ENCODE data around the gene SRSF2.

DNA sequence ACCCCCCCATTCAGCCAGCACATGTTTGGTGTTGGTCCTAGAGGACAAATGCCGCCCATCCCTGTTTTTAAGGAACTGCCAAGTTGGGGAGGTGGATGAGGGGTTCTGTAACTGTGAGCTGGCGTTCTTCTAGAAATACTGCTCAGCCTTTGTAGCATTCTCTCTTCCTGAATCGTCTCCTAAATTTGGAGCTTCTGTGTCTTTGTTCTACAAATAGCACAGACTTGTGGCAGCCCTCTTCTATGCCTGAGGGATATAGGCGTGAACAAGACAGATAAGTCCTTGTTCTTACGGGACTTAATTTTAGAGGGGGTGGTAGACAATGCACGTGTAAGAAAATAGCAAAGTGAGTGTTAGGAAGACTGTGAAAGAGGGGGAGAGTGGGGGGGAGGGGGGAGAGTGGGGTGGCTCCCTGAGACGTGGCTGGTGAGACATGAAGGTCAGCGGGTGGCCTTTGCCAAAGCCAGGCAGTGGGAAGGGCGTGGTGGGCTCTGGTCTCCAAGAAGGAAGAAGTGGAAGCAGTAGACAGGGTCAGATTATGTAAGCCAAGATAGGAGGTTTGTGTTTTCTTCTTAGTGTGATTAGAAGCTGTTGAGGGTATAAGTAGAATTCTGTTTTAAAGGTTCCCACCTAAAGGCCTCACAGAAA lies 10.7 kb upstream of the SRSF2 start:
- TF ChIP-seq, protein P1, sequence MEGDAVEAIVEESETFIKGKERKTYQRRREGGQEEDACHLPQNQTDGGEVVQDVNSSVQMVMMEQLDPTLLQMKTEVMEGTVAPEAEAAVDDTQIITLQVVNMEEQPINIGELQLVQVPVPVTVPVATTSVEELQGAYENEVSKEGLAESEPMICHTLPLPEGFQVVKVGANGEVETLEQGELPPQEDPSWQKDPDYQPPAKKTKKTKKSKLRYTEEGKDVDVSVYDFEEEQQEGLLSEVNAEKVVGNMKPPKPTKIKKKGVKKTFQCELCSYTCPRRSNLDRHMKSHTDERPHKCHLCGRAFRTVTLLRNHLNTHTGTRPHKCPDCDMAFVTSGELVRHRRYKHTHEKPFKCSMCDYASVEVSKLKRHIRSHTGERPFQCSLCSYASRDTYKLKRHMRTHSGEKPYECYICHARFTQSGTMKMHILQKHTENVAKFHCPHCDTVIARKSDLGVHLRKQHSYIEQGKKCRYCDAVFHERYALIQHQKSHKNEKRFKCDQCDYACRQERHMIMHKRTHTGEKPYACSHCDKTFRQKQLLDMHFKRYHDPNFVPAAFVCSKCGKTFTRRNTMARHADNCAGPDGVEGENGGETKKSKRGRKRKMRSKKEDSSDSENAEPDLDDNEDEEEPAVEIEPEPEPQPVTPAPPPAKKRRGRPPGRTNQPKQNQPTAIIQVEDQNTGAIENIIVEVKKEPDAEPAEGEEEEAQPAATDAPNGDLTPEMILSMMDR (IDR thresholded peaks at IDR 0.05) = no peak
- TF ChIP-seq POLR2A (IDR thresholded peaks at IDR 0.05) (no peak), EP300 (IDR thresholded peaks at IDR 0.05) (no peak)
